Activated CD8-positive, alpha-beta memory T cell treated with anti-CD3 and anti-CD28 coated beads for 4 hours (primary cell): ENCODE measurements around the gene IL17F.
"Not testable (repeated sequence)": the region's sequence is repeated elsewhere in the genome, so short reads cannot be mapped to it uniquely, and the experiment has no call there.

Source experiments
- DNase-seq, 2 donors: peaks; one replicate each; pipeline ENCODE4 v3.0.0-alpha.2; 2020; ENCODE audit warnings: low read depth in 2 of 2

Gene IL17F

DNA sequence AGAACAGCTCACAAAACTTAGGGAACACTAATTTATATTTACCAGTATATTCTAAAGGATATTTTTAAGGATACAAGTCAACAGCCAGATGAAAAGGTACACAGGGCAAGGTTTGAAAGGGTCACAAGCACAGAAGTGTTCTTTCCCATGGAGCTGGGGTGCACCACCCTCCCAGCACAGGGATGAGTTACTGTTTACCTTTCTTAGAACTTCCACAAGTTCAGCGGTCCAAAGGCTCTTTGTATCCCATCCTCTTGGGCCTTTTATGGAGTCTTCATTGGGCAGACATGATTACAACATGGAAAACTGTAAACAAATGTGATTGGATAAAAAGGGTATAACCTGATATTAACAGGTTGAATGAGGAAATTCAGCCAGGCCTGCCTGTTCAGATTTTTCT, 1.1 kb upstream of the IL17F start:
- no peak for DNase-seq

DNA sequence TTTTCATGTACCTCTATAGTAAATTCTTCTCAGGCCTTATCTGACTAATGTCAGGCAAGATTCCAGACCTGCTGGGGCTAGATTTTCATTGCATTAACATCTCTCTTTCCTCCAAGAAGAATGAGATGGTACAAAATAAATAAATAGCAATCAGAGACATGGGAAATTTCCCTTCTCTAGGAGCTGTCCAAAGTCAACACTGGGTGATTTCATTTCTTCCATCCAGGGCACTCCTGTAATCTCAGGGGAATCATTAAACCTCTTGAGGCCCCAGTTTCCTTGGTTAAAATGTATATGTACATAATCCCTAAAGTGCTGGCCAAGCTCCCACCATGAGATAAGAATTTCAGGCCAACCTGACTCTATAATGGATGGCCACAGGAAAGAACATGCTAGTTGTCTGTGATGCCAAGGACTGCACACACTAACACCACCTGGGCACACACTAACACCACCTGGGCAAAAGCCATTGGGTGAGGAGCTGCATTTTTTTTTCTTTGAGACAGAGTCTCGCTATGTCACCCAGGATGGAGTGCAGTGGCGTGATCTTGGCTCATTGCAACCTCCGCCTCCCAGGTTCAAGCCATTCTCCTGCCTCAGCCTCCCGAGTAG, 912 bp downstream of the IL17F start:
- no peak for DNase-seq

DNA sequence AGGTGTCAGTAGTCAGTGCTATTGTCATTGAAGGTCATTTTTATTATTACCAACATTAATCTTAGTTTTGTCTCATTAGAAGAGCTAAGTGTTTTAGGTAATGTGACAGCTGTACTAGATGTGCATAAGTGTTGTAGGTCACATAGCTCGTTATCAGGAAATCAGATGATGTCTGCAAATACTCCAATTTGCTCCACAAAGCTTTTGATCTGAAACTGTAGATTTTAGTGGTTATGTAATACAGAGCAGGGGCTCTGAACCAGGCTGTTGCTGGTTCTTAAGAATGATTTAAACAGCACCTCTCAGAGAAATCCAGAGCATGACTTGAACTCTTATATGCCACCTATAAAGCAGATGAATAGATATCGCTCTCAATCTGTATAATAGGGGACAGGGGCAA, 2.5 kb downstream of the IL17F start:
- no peak for DNase-seq

DNA sequence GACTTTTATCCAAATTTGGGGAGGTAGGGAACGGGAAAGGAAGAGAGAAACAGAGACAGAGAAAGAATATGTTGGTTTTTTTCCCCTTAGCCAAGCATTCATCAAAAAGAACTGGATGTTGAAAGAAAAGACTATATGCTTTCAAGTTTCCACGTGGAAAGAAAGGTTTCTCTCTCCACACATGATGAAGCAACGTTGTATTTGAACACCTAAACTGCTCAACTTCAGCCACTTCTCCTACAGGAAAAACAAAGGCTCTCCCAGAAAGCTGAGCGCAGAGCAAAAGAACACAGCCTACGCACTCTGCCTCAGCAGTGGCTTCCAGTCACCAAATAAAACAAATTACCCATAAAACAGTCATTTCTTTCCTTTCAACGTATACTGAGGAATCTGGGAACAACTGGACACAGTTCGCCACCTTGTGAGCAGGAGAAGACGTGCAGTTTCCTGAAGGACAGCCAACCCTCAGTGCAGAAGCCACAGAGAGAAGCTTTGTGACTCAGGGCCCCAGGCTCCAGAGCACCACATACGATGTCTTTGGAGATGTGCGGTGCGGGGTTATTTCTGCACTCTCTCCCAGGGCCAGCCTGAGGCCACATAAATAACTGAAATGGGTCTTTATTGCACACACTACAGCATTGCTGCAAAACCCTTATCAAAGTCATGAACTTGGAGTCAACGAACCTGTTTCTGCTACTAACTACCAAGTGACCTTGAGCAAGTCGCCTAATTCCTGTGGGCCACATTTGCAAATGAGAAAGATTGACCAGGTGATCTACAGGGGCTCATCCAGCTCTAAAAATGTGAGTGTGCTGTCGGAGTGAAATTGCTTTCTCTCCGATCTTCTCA, 10.1 kb downstream of the IL17F start:
- no peak for DNase-seq

DNA sequence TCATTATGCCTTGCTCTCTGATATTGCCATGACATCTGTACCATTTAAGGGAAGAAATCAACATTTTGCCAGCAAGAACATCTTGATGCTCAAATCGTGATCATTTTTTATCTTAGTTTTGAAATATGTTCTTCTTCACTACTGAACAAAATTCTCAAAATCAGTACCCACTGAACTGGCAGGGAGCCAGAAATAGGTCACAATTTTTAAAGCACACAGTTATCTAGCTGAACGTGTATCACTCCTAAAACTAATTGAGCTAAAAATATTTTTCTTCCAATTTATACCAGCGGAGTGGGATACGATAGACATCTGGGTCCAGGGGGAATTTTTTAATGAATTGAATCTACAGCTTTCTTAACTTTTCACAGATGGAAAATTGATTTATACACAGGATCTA, 11.3 kb downstream of the IL17F start:
- no peak for DNase-seq

DNA sequence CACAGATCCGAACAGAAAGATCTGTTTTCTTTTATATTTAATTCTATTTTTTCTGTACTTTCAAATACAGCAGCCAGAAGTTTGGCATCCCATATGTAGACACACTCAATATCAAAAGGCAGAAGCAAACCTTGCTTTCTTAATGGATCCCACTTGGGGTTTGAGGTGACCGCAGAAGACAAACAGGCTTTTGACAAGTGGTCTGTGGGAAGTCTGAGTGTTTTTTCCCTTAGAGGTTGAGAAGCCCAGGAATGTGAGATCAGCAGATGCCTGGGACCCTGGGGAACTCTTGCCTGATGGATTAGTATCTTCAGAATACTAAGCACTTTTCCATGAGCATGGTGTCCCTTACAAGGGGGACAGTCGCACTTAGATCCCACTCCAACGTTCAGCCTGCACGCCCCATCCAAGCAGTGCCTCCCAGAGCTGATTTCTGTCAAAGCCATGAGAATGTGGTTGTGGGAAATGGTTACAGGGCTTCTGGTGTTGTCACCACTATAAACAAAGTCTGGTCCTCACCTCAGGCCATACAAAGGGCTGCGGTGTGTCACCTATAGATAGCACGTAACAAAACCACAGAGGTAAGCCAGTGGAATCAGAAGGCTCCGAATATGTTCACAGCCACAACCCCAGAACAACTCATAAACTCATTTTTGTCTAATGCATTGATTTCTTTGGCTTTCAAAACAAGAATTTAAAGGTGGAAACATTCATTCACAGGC, 12.7 kb downstream of the IL17F start:
- DNase-seq: no peak

DNA sequence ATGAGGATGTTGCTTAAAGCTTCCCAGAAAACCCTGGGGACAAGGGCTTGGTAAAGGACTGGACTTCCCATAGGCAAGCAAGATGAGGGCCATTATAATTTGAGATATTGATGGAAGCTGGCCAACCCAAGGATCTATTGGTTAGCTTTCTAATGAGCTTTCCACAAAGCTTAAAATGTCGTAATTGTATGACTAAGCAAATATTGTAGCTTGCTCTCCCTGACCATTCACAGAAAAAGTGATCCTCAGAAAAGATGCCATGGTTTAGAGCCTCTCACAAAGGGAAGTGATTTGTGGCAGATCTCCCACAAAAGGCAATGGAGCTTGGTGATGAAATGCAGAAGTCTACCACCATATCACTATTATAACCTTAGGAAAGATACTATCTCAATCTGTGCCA, 13.6 kb downstream of the IL17F start:
- DNase-seq: no peak

DNA sequence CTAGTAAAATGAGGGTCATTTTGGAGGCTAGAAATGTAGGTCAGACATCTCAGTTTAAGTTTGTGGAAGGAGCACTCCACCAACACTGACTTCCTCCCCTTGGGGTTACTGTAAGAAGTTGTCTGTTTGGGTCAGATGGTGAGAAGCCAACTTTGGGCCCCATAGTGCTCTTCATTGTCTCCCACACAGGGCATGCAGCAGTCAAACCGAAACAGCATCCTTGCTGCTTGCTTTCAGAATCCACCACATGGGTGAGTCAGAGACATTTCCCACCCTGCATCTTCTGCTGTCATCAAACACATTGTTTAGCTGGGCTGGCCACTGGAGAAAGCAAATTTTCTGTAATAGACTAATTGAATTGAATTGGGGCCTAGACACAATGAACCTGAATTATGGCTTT, 16.8 kb downstream of the IL17F start:
- no peak for DNase-seq

DNA sequence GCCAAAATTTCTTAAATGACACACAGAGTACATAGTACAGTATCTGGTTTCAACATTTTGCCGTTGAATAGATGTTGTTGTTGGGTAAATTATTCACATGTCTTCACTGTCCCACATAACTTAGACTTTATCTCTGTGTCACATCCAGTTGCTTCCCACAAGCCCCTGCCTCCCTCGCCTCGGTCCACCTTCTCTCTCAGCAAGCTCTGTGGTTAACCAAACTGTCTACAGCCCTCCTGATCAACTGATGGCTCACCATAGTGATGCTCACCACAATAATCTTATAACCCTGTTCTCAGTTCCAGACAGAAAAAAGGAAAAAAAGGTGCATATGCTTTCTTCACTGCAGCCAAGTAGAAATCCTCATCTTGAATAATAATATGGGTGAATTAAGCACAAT, 23.0 kb downstream of the IL17F start:
- DNase-seq: no peak

DNA sequence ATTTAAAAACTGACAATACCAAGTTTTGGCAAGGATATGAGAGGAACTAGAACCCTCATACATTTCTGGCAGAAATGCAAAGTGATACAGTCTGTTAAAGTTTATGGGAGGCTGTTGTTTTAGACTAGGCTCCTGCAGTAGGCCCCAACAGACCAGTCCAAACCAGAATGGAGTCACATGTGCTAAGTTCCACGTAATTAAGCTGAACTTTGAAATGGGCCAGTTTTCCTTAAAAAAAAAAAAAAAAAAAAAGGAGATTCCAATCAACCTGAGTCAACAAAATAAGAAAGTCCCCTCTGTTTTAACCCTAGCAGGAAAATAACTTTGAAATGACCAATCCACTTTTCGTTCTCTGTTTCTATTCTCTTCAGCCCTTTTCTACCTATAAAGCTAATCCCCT, 26.5 kb downstream of the IL17F start:
- DNase-seq: no peak

DNA sequence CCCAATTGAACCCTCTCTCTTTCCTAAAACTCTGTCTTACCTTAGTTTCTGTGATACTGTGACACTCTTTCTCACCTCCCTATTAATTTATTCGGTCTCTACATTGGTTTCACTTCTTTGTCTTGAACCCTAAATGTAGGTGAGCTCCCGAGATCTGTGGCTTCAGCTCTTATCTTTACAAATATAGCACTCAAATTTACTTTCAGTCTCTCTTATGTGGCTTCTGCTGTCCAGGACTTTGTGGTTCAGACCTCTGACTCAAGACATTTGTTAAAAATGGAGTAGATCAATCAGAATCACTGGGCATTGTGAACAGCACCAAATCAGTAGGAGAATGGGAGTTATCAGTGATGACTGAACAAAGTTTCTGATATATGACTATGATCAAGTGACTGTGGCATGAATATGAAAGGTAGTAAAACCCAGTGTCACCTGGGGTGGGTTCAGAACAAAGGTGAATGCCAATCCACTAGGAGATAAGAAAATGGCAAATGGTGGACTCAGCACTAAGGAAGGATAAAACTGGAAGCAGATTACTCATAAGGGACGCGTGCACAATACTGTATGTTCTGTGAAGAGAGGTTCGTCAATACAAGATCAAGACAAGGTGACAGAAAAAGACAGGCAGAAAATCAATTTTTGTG, 27.2 kb downstream of the IL17F start:
- no peak for DNase-seq

DNA sequence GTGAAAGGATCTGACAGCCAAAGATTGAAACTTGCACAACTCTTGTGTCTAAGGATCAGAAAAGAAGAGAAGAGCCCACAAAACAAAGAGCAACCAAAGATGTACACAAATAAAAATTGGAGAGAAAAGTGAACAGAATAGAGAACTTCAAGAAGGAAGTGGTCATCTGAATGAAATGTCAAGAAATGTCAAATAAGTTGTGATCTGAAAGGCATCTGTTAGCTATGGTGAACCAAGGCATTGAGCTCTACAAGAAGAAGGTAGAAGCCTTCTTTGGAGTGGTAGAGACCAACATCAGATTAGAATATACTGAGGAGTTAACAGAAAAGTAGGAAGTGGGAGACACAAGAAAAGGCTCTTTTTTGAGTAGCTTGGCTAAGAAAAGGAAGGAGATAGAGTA, 28.5 kb downstream of the IL17F start:
- no peak for DNase-seq

DNA sequence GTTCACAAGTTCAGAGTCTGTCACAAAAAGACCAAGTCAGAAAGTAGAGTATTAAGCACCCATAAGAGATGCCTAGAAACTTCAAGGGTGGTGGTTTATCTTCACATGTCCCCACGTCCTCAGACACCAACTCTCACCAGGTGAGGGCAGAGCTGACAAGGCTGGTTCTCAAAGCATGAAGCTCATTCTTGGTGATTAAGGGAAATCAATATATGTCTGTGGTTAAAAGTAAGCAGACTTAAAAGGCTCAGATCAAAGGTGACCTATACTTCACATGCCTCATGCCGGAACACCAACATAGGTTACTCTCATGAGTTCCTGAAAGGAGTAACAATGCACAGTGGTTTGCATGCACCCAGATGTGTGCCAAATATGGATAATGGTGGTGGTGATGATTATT, 31.2 kb downstream of the IL17F start:
- DNase-seq: no peak

DNA sequence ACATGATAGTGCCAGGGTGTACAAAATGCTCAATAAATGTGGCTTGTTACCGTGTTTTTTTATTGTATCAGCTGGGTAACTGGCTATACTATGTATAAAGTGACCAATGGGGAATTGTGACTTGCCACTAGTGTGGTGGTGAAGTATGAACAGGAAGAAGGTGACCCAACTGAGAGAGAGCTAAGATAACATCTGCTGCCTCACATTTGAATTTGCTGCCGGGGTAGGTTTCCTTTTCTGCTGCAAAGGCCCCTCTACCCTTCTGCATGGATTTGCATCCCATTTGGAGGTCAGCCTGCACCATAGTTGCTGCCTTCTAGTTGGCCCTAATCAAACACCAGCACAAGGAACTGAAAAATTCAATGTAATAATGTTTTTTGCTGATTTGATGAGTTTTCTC, 34.1 kb downstream of the IL17F start:
- DNase-seq: no peak

DNA sequence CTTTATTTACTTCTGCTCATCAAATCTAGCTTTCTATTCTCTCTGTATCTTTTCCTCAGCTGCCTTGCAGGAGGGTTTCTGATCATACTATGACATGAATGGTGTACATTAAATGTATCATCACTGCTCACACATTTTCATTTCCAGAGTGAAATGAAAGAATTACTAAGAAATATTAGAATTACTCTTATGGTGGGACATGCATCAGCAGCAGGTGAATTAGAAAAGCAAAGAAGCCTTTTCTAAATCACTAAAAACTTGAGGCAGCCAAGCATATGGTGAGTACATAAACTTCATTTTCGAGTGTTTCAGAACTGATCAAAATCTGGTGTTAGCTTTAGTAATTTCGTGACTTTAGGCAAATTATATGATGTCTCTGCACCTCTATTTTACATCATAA, 34.5 kb downstream of the IL17F start:
- no peak for DNase-seq

DNA sequence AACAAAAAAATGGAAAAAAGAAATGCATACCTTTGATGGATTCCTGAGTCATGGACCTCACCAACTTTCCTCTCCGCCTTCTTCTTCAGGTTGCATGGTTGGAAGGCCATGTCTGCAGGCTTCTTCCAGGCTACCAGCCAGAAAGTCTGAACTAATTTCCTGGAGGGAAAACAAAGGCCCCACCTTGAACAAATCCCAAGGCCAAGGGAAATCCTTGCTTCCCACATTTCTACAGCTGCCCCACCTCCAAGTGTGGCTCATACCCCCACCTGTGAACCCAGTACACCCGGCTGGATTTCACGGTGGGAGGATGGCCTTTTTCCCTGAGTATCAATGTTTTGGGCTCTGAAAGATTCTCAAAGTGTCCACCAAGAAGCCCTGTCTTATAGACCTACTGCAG, 35.7 kb downstream of the IL17F start:
- DNase-seq: no peak

DNA sequence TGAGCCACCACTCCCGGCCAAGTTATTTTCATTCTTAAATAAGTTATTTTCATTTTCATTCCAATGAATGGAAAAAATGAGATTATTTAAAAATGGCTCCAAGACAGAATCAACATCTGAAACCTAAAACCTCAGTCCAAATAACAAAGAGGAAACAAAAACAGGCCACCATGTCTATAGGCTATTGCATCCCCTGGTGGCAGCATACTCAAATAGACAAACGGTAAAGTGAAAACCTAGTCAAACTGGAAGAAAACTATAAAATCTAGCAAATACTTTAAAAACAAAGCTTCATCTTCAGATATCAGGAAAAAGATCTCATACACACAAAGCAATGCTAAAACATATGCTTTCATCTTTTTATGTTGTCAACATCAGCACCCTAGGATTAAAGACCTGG, 37.2 kb downstream of the IL17F start:
- no peak for DNase-seq

DNA sequence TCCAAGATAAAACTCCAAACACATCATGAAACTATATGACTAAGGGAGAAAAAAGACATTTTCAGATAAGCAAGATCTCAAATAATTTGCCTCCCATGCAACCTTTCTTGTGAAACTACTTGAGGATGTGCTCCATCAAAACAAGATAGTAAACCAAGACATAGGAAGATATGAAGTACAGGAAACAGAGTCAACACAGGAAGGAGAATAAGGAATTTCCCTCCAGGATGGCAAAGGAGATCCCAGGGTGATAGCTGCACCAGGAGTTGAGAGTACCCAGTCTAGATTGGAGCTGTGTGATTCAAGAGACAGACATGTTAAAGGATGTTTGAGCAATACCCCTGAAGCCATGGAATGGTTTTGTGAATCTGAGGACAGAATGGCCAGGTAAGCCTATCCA, 42.8 kb downstream of the IL17F start:
- no peak for DNase-seq

DNA sequence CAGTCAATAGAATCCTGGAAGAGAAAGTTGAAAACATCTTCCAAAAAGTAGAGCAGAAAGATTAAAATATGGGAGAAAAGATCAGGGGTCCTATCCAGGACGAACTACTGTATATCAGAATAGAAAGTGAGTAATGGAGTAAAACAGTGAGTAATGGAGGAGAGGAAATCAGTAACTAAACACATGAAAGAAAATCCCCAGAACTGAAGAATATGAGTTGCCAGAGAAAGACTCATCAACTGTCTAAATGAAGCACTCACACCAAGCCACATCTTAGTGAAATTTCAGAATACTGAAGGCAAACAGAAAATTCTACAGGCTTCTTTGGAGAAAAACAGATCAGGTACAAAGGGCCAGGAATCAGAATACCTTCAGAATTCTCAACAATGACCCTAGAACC, 43.3 kb downstream of the IL17F start:
- no peak for DNase-seq

DNA sequence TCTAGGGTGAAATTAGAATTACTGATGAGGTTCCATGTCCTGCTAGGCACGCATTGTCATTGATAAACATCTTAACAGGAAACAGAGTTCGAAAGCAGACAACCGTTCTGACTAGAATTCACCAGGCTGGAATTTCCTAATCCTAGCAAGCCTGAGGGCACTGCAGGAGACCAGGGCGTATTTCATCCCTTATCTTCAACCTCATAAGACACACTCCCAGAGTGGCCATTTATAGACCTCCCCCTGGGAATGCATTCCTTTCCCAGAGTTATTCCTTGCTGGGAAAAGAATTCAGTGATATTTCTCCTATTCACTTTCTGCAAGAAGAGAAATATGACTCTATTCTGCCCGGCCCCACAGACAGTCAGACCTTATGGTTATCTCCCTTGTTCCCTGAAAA, 44.2 kb downstream of the IL17F start:
- DNase-seq: not testable (repeated sequence)

DNA sequence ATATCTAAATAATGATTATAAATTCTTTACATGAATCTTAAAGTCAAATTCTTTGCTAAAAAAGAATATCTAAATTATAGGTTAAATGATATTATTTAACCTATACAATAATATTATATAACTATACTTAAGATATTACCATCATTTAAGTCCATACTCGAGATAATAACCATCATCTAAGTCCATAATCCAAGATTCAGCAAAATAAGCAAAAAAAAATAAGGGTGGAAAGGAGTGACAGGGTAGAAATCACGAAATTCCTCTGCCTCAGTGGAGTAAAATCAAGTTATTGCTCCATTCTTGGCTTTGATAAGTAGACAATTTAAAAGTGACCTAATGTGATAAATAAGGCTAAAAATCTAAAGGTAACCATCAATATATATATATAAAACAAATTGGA, 48.4 kb downstream of the IL17F start:
- no peak for DNase-seq

DNA sequence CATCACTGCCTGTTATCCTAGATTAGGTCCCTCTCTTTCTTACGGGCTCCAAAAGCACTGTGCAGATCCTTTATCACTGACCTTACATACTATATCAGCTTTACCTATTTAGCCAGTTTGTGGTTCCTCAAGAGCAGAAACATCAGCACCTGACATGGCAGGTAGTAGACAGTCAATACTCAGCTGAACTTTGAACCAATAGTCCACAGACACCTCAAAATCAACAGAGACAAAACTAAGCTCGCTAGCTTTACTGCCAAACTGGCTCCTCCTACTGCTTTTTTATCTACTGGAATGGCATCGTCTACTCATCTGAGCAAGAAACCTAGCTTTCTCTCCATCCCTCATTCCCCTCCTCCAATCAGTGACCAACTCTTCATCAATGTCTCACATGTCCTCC, 52.5 kb downstream of the IL17F start:
- DNase-seq: no peak

DNA sequence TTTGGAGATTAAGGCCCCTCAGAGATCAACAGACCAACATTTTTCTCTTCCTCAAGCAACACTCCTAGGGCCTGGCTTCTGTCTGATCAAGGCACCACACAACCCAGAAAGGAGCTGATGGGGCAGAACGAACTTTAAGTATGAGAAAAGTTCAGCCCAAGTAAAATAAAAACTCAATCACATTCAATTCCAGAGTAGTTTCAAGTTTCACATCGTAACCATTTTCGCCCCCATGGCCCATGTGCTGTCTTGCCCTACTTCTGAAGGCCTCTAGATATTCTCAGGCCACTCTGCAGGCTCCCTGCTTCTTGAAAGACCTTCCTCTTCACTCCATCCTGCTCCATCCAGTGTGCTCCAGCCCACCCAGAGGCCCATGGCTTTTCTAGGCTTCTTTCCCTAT, 53.9 kb downstream of the IL17F start:
- DNase-seq: no peak
